RWPE1 (cell line): ENCODE measurements around the gene COQ5.

Experiments
- CTCF ChIA-PET: fragments of 350-600 bp; sonication (Branson Sonifier 250); formaldehyde crosslinking; extraction: SDS; loops from one replicate; lab custom pipeline; 2021; lab: Yijun Ruan, JAX
- POLR2A ChIA-PET: fragments of 400-600 bp; formaldehyde crosslinking; extraction: SDS; loops from one replicate; lab custom pipeline; 2020; ENCODE audit warnings: antibody characterized with exemption; ENCODE audit not compliant: low non-redundant PET; lab: Yijun Ruan, JAX
- DNase-seq: peaks from one replicate; pipeline ENCODE4 v3.0.0; 2012; ENCODE audit warnings: low spot score
- H3K27ac ChIP-seq: fragments of 450-650 bp; 2 replicates; pipeline ENCODE4 v1.5.1; 2017
- TF ChIP-seq, protein P1 (sequence below): fragments of 450-650 bp; conservative IDR thresholded peaks from 2 replicates; pipeline ENCODE4 v1.5.1; 2017; ENCODE audit warnings: low read depth, mild to moderate bottlenecking

COQ5 gene

DNA sequence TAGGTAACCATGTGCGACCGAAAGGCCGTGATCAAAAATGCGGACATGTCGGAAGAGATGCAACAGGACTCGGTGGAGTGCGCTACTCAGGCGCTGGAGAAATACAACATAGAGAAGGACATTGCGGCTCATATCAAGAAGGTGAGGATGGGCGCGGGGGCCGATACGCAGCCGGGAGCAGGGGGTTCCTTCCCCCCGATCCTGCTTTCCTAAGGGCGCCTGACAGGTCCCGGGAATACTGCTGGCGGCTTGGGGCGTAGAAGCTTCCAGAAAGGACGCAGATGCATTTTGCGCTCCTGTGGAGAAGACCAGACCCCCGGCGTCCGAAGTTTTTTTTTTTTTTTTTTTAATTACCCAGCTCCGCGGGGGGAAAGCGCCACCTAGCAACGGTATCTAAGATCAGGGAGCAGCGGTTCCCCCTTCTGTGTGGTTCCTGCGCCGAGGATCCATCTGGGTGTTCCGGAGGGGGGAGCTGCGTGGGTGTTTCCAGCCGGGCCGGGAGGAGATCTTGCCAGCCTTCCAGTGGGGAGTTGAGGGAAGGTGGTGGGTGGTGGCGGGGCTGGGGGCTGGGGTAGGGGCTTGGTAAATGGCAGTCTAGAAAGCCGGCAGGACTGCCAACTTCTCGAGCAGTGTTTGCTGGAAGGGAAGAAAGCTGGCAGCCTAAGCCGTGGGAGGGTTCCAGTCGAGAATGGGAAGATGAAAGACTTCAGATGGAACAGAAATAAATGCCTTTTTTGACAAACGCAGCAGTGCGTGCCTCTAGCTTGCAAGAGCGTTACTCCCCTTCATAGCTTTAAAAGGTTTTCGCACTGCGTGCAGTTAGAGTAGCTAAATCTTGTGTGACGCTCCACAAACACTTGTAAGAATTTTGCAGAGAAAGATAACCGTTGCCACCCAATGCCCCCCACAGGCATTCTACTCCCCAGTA is 32.3 kb downstream of the COQ5 start:
- TF ChIP-seq, protein P1, sequence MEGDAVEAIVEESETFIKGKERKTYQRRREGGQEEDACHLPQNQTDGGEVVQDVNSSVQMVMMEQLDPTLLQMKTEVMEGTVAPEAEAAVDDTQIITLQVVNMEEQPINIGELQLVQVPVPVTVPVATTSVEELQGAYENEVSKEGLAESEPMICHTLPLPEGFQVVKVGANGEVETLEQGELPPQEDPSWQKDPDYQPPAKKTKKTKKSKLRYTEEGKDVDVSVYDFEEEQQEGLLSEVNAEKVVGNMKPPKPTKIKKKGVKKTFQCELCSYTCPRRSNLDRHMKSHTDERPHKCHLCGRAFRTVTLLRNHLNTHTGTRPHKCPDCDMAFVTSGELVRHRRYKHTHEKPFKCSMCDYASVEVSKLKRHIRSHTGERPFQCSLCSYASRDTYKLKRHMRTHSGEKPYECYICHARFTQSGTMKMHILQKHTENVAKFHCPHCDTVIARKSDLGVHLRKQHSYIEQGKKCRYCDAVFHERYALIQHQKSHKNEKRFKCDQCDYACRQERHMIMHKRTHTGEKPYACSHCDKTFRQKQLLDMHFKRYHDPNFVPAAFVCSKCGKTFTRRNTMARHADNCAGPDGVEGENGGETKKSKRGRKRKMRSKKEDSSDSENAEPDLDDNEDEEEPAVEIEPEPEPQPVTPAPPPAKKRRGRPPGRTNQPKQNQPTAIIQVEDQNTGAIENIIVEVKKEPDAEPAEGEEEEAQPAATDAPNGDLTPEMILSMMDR = no peak
- H3K27ac ChIP-seq = peak overlapping the region; percentile 85
- ChIA-PET POLR2A (interaction anchor here (0.6 to 1.0 kb wide), 3 partner anchors 22 to 32 kb away, joined by 3 to 5 read pairs (median 3); no protein-coding TSS in a partner anchor), CTCF (interaction anchor here (0.6 to 1.1 kb wide), 4 partner anchors 28 to 314 kb away, joined by 3 read pairs; no protein-coding TSS in a partner anchor)
- DNase-seq = peak; percentile 60

DNA sequence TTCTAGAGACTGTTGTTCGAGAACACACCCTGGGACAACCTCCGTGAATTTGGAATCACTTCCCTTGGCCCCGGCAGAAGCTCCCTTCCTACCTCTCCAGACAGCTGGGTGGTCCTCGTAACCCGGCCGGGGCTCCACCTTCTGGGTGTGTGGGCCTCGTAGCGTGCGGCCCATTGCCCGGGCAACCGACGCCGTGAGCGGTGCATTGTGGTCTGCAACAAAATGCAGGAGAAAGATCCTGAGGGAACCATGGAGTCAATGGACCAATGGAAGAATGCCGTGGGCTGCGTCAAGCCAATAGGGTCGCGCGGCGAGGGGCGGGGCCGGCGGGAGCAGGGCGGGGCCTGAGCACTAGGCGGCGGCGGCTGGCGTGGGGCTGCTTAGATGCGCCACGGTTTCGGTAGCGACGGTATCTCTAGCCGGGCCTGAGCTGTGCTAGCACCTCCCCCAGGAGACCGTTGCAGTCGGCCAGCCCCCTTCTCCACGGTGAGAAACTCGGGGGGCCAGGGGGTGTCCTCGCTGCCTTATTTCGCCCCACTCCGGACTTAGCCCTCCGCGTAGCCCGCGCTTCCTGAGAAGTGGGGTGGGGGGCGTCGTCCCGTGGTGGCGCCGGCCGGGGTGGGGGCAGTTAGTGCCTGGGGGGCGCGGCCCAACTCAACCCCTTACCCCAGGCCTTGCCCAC is 33.1 kb downstream of the COQ5 start, which contains the start of gene DYNLL1:
DYNLL1 (plus strand) TSS at position 383 of the 682 bp plus-strand sequence. CDS start 309 bp downstream, outside the sequence.
- TF ChIP-seq, protein P1 = no peak
- peak; percentile 98 for DNase-seq
- ChIA-PET POLR2A (interaction anchor here (1.0 kb wide), 1 partner anchor 21 kb away, joined by 3 read pairs; no protein-coding TSS in a partner anchor), CTCF (interaction anchor here (0.6 to 1.1 kb wide), 2 partner anchors 21 to 29 kb away, joined by 3 read pairs; no protein-coding TSS in a partner anchor)
- peak within 1 kb of the TSS; percentile 85 for H3K27ac ChIP-seq

DNA sequence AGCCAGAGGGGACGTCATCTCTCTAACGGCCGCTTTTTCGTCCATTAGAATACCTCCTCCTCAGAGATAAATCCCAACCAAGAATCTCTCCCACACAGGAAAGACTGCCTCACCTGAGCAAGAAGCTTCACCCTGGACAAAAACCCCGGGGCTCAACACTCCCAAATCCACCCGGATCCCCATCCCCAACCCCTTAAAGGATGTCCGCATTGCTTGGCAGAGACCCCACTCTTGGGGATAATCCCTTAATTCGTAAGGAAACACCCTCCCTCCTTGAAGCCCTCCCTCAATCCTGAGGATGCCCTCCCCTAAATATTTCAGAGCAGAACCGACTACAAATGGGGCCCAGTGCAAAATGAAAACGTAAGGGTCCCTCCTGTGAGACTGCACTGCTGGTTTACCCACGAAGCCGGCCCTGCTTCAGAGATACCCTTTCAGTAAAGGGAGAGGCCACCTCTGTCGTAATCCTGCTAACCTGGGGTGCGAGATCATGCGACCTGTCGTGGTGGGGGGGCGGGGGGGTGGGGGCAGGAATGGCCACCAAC is 33.7 kb downstream of the COQ5 start:
- POLR2A ChIA-PET = no interaction called here
- DNase-seq = peak; percentile 9
- TF ChIP-seq, protein P1 = no peak
- CTCF ChIA-PET = interaction anchor here (0.6 to 1.0 kb wide), 5 partner anchors 10 to 41 kb away, joined by 3 to 5 read pairs (median 3); no protein-coding TSS in a partner anchor
- peak overlapping the region; percentile 85 for H3K27ac ChIP-seq

DNA sequence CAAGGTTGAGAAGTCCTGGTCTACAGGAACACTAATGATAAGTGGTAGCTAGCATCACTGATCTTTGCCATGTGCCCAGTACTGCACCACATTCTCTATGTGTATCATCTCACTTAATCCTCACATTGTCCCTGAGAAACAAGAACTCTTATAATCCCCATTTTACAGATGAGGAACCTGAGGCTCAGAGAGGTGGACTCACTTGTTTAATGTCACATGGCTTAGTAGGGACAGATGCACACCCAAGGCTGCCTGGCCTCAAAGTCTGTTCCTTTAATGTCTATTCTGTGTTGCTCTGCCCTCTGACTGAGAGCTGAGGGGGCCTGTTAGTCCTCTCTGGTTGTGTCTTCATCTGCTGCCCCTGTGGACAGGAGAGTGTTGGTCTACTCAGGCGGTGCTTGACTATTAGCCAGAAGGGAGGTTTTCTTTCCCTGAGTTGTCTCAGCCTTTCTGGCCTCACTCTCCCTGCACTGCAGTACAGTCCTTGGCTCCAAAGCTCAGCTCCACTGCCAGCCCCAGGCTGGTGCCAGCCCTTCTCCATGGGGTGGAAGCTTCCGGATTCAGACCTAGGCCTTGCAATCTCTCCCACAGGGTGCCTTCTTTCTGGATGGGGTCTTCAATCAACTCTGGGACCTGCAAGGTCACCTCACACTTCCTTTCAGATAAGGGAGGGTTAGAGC is 38.0 kb downstream of the COQ5 start:
- ChIA-PET CTCF (interaction anchor here (0.5 to 1.2 kb wide), 3 partner anchors 21 to 642 kb away, joined by 3 to 4 read pairs (median 4); partner anchors contain the start of gene P2RX7), POLR2A (interaction anchor here (0.5 kb wide), 1 partner anchor 976 kb away, joined by 3 read pairs; no protein-coding TSS in a partner anchor)
- DNase-seq = no peak
- no peak overlapping the region for H3K27ac ChIP-seq
- TF ChIP-seq, protein P1 = no peak

DNA sequence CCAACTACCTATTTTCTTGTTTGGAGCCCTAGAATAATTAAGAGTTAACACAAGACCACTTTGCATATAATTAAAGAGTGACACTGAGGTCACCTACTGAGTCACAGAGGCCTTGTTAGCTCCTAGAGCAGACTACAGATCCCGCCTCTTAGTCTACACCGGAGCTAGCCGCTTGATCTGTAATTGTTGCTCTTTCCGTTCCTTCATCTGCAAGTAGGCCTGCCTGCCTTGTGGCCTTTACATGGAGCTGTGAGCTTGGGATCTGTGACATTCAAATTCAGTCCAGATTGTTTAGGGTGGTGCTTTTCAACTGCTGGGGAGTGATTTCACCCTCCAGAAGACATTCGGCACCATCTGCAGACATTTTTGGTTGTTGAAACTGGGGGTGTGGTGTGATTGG is 38.6 kb downstream of the COQ5 start:
- ChIA-PET POLR2A (no interaction called here), CTCF (interaction anchor here (0.6 kb wide), 1 partner anchor 22 kb away, joined by 4 read pairs; no protein-coding TSS in a partner anchor)
- TF ChIP-seq, protein P1 = no peak
- DNase-seq = no peak
- no peak overlapping the region for H3K27ac ChIP-seq
